GM12878 (cell line): Measurements from ENCODE around the gene CD14. TPM values are rescaled to one million over a fixed set of nuclear protein-coding genes. Genes with fewer than 3 reads are reported as not detected.

ENCODE experiments used
- ATAC-seq: fragments of 200-7000 bp; cut with Tn5 transposase; 3 replicates; pipeline ENCODE4 v1.9.1; 2020; ENCODE audit warnings: mild to moderate bottlenecking, moderate library complexity
- BruUV-seq: library from RNA; stranded (reverse); fragments of 400-500 nt; replicated peaks from 2 replicates; lab custom pipeline; 2021; lab: Mats Ljungman, UMichigan
- CTCF ChIA-PET: fragments of 300-600 bp; sonication (Branson Sonifier 250); formaldehyde crosslinking; extraction: SDS; loops from one replicate; lab custom pipeline; 2021; ENCODE audit warnings: inconsistent platforms; lab: Yijun Ruan, JAX
- POLR2A ChIA-PET: fragments of 350-600 bp; formaldehyde crosslinking; extraction: SDS; loops from one replicate; lab custom pipeline; 2021; ENCODE audit warnings: inconsistent platforms; lab: Charles Lee
- RAD21 ChIA-PET: fragments of 300-600 bp; sonication (Branson Sonifier 250); formaldehyde crosslinking; loops from one replicate; lab custom pipeline; 2023; ENCODE audit warnings: antibody characterized with exemption; ENCODE audit not compliant: unreplicated experiment; lab: Charles Lee
- SMC1A ChIA-PET: fragments of 300-600 bp; sonication (Branson Sonifier 250); formaldehyde crosslinking; loops from one replicate; lab custom pipeline; 2023; ENCODE audit not compliant: unreplicated experiment, uncharacterized antibody; lab: Charles Lee
- DNase-seq: peaks from one replicate; pipeline ENCODE4 v3.0.0-alpha.2; 2011; ENCODE audit warnings: low read depth, low spot score
- FAIRE-seq: peaks from 3 replicates; lab custom pipeline; 2011; peaks lifted over from hg19 to GRCh38; lab: Jason Lieb, UNC
- H2AFZ ChIP-seq: 2 replicates; pipeline ENCODE4 v1.6.0; 2011; ENCODE audit warnings: low read depth, low read length, control low read depth; ENCODE audit not compliant: control insufficient read depth
- H3K27ac ChIP-seq: 2 replicates; pipeline ENCODE4 v1.5.1; 2011; ENCODE audit warnings: control low read depth; ENCODE audit not compliant: control insufficient read depth, insufficient read depth
- H3K27me3 ChIP-seq, 2 experiments: replicated peaks in 1 of 2; 2 replicates each; pipeline versions ENCODE4 v1.6.0 to v1.6.1; 2011; ENCODE audit warnings: low read length in 1 of 2; ENCODE audit not compliant: control insufficient read depth in 2 of 2, insufficient read depth in 2 of 2
- H3K36me3 ChIP-seq, 2 experiments: 2 replicates each; pipeline ENCODE4 v1.5.1; 2011; ENCODE audit warnings: low read length in 1 of 2; ENCODE audit not compliant: control insufficient read depth in 2 of 2, insufficient read depth in 2 of 2
- H3K4me1 ChIP-seq: 2 replicates; pipeline ENCODE4 v1.6.1; 2011; ENCODE audit warnings: mild to moderate bottlenecking, low read length, moderate library complexity, mixed read lengths; ENCODE audit not compliant: control insufficient read depth, insufficient read depth
- H3K4me2 ChIP-seq: 2 replicates; pipeline ENCODE4 v1.6.0; 2011; ENCODE audit warnings: control low read depth; ENCODE audit not compliant: control insufficient read depth, insufficient read depth
- H3K4me3 ChIP-seq: fragments of 200-600 bp; sonication (generic); 2 replicates; pipeline ENCODE4 v1.5.1; 2016
- H3K79me2 ChIP-seq: 2 replicates; pipeline ENCODE4 v1.6.0; 2011; ENCODE audit warnings: low read length; ENCODE audit not compliant: control insufficient read depth, insufficient read depth
- H3K9ac ChIP-seq: 2 replicates; pipeline ENCODE4 v1.8.0; 2011; ENCODE audit warnings: low read length, control low read depth, mixed read lengths; ENCODE audit not compliant: control insufficient read depth, insufficient read depth
- H3K9me3 ChIP-seq: replicated peaks from 3 replicates; pipeline ENCODE4 v1.5.1; 2011; ENCODE audit warnings: mild to moderate bottlenecking, low read length; ENCODE audit not compliant: control insufficient read depth, insufficient read depth
- H4K20me1 ChIP-seq: 2 replicates; pipeline ENCODE4 v1.6.0; 2011; ENCODE audit not compliant: control insufficient read depth, insufficient read depth
- CREB1 ChIP-seq: IDR thresholded peaks from 2 replicates; pipeline ENCODE4 v1.6.1; 2012; ENCODE audit warnings: low read depth, mild to moderate bottlenecking, inconsistent platforms
- EGR1 ChIP-seq, 2 experiments: IDR thresholded peaks; 1 replicate in 1 of 2; 2 replicates in 1 of 2; pipeline ENCODE4 v1.6.1; 2011 to 2012; ENCODE audit warnings: low read depth in 2 of 2, low read length in 2 of 2, borderline replicate concordance in 1 of 2, mild to moderate bottlenecking in 1 of 2, moderate library complexity in 1 of 2
- IKZF1 ChIP-seq: fragments of 450-650 bp; conservative IDR thresholded peaks from 2 replicates; pipeline ENCODE4 v1.6.1; 2017; ENCODE audit warnings: antibody characterized with exemption, mild to moderate bottlenecking
- IRF4 ChIP-seq: IDR thresholded peaks from 2 replicates; pipeline ENCODE4 v1.6.1; 2011; ENCODE audit warnings: low read depth, low read length
- LARP7 ChIP-seq: fragments of 450-650 bp; IDR thresholded peaks from 2 replicates; pipeline ENCODE4 v1.6.1; 2017; ENCODE audit warnings: mild to moderate bottlenecking
- NR2F1 ChIP-seq: fragments of 450-650 bp; conservative IDR thresholded peaks from 2 replicates; pipeline ENCODE4 v1.6.1; 2017; ENCODE audit warnings: mild to moderate bottlenecking
- RAD51 ChIP-seq: fragments of 450-650 bp; IDR thresholded peaks from 2 replicates; pipeline ENCODE4 v1.6.1; 2016; ENCODE audit warnings: moderate library complexity, mild to moderate bottlenecking, inconsistent platforms
- RUNX3 ChIP-seq: IDR thresholded peaks from 2 replicates; pipeline ENCODE4 v1.6.1; 2012; ENCODE audit warnings: low read length, inconsistent platforms
- TAF1 ChIP-seq: IDR thresholded peaks from 2 replicates; pipeline ENCODE4 v1.6.1; 2011; ENCODE audit warnings: mild to moderate bottlenecking, low read depth, low read length, borderline replicate concordance
- TARDBP ChIP-seq: IDR thresholded peaks from 2 replicates; pipeline ENCODE4 v1.6.1; 2016; ENCODE audit warnings: borderline replicate concordance
- WGBS: methylation state at CpG from one replicate; pipeline ENCODE4 v1.1.6; 2016; ENCODE audit warnings: low lambda C conversion rate; ENCODE audit not compliant: insufficient replicate concordance, insufficient coverage; ENCODE audit errors: missing lambda C conversion rate; 5-methylcytosine and 5-hydroxymethylcytosine counted together
- in situ Hi-C: fragments of 300-500 bp; cut with MboI; formaldehyde crosslinking; loops from 9 replicates; pipeline ENCODE4 v1.14.3; 2018; ENCODE audit warnings: mixed read lengths
- intact Hi-C: fragments of 100-400 bp; cut with micrococcal nuclease; formaldehyde crosslinking; loops from one replicate; pipeline ENCODE4 v1.14.2; 2022; ENCODE audit not compliant: unreplicated experiment
- polyA plus RNA-seq, 11 experiments: library from polyadenylated mRNA; depleted of rRNA in 4 of 11; unstranded in 6 of 11; stranded (reverse) in 5 of 11; fragments of >200 nt; fragmentation: Nextera tagmentation in 4 of 11; fragmentation: Illumina TruSeq in 1 of 11; extraction: Ambion mirVana in 4 of 11; extraction: Trizol in 1 of 11; gene quantifications; 1 replicate in 1 of 11; 2 replicates in 10 of 11; pipeline versions ENCODE4 v1.2.1 to v1.2.3, GENCODE V29; 2011 to 2016; ENCODE audit warnings: inconsistent platforms in 2 of 11, missing spikeins in 2 of 11, low read depth in 1 of 11
- total RNA-seq, 4 experiments: library from RNA; depleted of rRNA in 3 of 4; stranded (reverse); fragments of >200 nt in 3 of 4; fragmentation: Illumina TruSeq in 1 of 4; extraction: Trizol in 1 of 4; gene quantifications; 2 replicates each; pipeline versions ENCODE4 v1.2.1 to v1.2.3, GENCODE V29; 2013 to 2021
- TF ChIP-seq, protein P1 (sequence below): fragments of 450-650 bp; IDR thresholded peaks from 2 replicates; pipeline ENCODE4 v1.6.1; 2017; ENCODE audit warnings: mild to moderate bottlenecking, moderate library complexity
- TF ChIP-seq, protein P2 (sequence below): fragments of 450-650 bp; IDR thresholded peaks from 2 replicates; pipeline ENCODE4 v1.6.1; 2017; ENCODE audit warnings: mild to moderate bottlenecking, moderate library complexity
- TF ChIP-seq, protein P3 (sequence below): IDR thresholded peaks from 2 replicates; pipeline ENCODE4 v1.6.1; 2012; ENCODE audit warnings: low read depth, low read length, improper control_type of control experiment

Gene CD14
- total and polyA plus RNA-seq, 10 of the 15 experiments (the other 5 are each of a cell fraction or from before 2014, with no cell fraction given) = 0.09 to 0.72 (median 0.18) TPM; not detected in 5

DNA sequence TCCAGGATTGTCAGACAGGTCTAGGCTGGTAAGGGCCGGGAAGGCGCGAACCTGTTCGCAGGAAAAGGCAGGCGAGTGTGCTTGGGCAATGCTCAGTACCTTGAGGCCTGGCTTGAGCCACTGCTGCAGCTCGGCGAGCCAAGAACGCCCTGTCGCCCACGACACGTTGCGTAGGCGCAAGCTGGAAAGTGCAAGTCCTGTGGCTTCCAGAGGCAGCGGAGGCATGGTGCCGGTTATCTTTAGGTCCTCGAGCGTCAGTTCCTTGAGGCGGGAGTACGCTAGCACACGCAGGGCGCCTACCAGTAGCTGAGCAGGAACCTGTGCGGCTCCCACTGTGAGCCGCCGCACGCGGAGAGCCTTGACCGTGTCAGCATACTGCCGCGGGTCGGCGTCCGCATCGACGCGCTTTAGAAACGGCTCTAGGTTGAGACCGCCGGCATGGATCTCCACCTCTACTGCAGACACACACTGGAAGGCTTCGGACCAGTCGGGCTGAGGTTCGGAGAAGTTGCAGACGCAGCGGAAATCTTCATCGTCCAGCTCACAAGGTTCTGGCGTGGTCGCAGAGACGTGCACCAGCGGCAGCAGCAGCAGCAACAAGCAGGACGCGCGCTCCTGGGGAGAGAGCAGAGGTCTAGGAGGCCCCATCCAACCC is 482 bp downstream of the CD14 start:
- TF ChIP-seq IKZF1 = peak; percentile 19; the same call in 1 of the 2 replicates
- TF ChIP-seq CREB1 = peak; percentile 54; the same call in 1 of the 2 replicates
- TF ChIP-seq RUNX3 = 0 out of 2 replicates have a peak, but pooled peaks have one; percentile 43
- TF ChIP-seq, protein P1, sequence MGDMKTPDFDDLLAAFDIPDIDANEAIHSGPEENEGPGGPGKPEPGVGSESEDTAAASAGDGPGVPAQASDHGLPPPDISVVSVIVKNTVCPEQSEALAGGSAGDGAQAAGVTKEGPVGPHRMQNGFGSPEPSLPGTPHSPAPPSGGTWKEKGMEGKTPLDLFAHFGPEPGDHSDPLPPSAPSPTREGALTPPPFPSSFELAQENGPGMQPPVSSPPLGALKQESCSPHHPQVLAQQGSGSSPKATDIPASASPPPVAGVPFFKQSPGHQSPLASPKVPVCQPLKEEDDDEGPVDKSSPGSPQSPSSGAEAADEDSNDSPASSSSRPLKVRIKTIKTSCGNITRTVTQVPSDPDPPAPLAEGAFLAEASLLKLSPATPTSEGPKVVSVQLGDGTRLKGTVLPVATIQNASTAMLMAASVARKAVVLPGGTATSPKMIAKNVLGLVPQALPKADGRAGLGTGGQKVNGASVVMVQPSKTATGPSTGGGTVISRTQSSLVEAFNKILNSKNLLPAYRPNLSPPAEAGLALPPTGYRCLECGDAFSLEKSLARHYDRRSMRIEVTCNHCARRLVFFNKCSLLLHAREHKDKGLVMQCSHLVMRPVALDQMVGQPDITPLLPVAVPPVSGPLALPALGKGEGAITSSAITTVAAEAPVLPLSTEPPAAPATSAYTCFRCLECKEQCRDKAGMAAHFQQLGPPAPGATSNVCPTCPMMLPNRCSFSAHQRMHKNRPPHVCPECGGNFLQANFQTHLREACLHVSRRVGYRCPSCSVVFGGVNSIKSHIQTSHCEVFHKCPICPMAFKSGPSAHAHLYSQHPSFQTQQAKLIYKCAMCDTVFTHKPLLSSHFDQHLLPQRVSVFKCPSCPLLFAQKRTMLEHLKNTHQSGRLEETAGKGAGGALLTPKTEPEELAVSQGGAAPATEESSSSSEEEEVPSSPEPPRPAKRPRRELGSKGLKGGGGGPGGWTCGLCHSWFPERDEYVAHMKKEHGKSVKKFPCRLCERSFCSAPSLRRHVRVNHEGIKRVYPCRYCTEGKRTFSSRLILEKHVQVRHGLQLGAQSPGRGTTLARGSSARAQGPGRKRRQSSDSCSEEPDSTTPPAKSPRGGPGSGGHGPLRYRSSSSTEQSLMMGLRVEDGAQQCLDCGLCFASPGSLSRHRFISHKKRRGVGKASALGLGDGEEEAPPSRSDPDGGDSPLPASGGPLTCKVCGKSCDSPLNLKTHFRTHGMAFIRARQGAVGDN = peak; percentile 37; the same call in 1 of the 2 replicates
- TF ChIP-seq LARP7 = 0 out of 2 replicates have a peak, but pooled peaks have one; percentile 29
- 0 out of 2 replicates have a peak, but pooled peaks have one; percentile 4 for TF ChIP-seq TARDBP
- peak in 1 of 2 experiments; percentile 52; a peak in 1 of 3 replicates for TF ChIP-seq EGR1 (IDR thresholded peaks at IDR 0.05; ENCODE audit: borderline replicate concordance in 1 of 2, low read depth in 2 of 2, low read length in 2 of 2)
- no peak for TF ChIP-seq RAD51
- peak; percentile 31; the same call in 1 of the 2 replicates for TF ChIP-seq TAF1
- no peak for TF ChIP-seq IRF4
- no peak for TF ChIP-seq NR2F1
- TF ChIP-seq, protein P2, sequence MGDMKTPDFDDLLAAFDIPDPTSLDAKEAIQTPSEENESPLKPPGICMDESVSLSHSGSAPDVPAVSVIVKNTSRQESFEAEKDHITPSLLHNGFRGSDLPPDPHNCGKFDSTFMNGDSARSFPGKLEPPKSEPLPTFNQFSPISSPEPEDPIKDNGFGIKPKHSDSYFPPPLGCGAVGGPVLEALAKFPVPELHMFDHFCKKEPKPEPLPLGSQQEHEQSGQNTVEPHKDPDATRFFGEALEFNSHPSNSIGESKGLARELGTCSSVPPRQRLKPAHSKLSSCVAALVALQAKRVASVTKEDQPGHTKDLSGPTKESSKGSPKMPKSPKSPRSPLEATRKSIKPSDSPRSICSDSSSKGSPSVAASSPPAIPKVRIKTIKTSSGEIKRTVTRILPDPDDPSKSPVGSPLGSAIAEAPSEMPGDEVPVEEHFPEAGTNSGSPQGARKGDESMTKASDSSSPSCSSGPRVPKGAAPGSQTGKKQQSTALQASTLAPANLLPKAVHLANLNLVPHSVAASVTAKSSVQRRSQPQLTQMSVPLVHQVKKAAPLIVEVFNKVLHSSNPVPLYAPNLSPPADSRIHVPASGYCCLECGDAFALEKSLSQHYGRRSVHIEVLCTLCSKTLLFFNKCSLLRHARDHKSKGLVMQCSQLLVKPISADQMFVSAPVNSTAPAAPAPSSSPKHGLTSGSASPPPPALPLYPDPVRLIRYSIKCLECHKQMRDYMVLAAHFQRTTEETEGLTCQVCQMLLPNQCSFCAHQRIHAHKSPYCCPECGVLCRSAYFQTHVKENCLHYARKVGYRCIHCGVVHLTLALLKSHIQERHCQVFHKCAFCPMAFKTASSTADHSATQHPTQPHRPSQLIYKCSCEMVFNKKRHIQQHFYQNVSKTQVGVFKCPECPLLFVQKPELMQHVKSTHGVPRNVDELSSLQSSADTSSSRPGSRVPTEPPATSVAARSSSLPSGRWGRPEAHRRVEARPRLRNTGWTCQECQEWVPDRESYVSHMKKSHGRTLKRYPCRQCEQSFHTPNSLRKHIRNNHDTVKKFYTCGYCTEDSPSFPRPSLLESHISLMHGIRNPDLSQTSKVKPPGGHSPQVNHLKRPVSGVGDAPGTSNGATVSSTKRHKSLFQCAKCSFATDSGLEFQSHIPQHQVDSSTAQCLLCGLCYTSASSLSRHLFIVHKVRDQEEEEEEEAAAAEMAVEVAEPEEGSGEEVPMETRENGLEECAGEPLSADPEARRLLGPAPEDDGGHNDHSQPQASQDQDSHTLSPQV = no peak
- TF ChIP-seq, protein P3, sequence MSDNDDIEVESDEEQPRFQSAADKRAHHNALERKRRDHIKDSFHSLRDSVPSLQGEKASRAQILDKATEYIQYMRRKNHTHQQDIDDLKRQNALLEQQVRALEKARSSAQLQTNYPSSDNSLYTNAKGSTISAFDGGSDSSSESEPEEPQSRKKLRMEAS = peak; percentile 64
- ATAC-seq (peak; percentile 71), DNase-seq (no peak), FAIRE-seq (no peak)
- CTCF ChIA-PET = interaction anchor here (0.5 to 1.2 kb wide), 2 partner anchors 259 to 283 kb away, joined by 5 to 13 read pairs; no protein-coding TSS in a partner anchor
- Histone ChIP-seq H3K4me3 (peak overlapping the region; percentile 58), H3K9ac (peak overlapping the region; percentile 35; the same call in 1 of the 2 replicates), H3K36me3 (no peaks in the 10 kb centered on the region), H3K27ac (no peak overlapping the region), H4K20me1 (no peaks in the 10 kb centered on the region), H3K4me1 (peaks cover 13% of the 10 kb centered on the region), H3K27me3 (peaks cover 3 to 4% of the 10 kb centered on the region in 2 experiments; a peak in 2 of 4 replicates), H2AFZ (peak overlapping the region; percentile 91), H3K79me2 (no peaks in the 10 kb centered on the region), H3K9me3 (peaks cover 1% of the 10 kb centered on the region; the same call in 1 of the 3 replicates), H3K4me2 (peak overlapping the region; percentile 99)
- intact Hi-C loops = no loop called here
- POLR2A ChIA-PET = no interaction called here
- SMC1A ChIA-PET = interaction anchor here (0.5 kb wide), 1 partner anchor 24 kb away, joined by 3 read pairs; no protein-coding TSS in a partner anchor
- WGBS = 16% methylated on average over 51 of the region's 51 CpGs
- BruUV-seq = no TSS peak
- RAD21 ChIA-PET = interaction anchor here (0.8 to 1.2 kb wide), 5 partner anchors 10 to 260 kb away, joined by 3 read pairs; no protein-coding TSS in a partner anchor
- in situ Hi-C loops = no loop called here
